GM13976 (cell line): Measurements from ENCODE around the gene VOPP1.

ENCODE experiments used
- DNase-seq: peaks from one replicate; pipeline ENCODE4 v3.0.0; 2012; ENCODE audit warnings: low spot score
- in situ Hi-C: fragments of 300-500 bp; cut with MboI; formaldehyde crosslinking; loops from one replicate; pipeline ENCODE4 v1.12.0; 2022; ENCODE audit warnings: low sequenced_read_pairs, mixed read lengths, inconsistent platforms; ENCODE audit not compliant: unreplicated experiment
- TF ChIP-seq, protein P1 (sequence below): IDR thresholded peaks from 2 replicates; pipeline ENCODE4 v1.5.1; 2012; ENCODE audit warnings: borderline replicate concordance, mild to moderate bottlenecking; ENCODE audit not compliant: insufficient read depth; ENCODE audit errors: extremely low read depth, missing control alignments, control extremely low read depth

Gene VOPP1

DNA sequence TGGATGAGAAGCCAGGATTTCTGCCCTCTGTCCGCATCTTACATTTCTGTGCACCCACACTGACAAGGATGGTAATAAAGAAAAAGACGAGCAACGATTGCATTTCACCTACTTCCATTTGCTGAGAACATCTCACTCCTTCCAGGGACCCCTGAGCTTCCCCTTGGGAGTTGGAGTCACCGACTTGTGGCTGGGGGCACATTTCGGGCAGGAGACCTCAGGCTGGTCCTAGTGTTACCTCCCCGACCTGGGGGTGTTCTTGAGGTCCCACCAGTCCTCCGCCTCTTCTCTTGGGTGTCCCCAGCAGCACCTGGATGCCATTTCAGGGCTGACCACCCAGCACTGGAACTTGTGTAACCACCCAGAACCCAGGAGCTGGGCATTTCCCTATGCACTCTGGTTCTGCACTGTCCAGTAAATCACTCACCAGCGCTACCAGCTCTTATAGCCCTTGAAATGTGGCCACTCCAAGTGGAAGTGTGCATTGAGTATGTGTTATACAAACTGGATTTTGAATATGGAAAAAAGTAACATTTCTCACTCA, 122.2 kb downstream of the VOPP1 start:
- TF ChIP-seq, protein P1, sequence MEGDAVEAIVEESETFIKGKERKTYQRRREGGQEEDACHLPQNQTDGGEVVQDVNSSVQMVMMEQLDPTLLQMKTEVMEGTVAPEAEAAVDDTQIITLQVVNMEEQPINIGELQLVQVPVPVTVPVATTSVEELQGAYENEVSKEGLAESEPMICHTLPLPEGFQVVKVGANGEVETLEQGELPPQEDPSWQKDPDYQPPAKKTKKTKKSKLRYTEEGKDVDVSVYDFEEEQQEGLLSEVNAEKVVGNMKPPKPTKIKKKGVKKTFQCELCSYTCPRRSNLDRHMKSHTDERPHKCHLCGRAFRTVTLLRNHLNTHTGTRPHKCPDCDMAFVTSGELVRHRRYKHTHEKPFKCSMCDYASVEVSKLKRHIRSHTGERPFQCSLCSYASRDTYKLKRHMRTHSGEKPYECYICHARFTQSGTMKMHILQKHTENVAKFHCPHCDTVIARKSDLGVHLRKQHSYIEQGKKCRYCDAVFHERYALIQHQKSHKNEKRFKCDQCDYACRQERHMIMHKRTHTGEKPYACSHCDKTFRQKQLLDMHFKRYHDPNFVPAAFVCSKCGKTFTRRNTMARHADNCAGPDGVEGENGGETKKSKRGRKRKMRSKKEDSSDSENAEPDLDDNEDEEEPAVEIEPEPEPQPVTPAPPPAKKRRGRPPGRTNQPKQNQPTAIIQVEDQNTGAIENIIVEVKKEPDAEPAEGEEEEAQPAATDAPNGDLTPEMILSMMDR = no peak
- no peak for DNase-seq
- in situ Hi-C loops = no loop called here

DNA sequence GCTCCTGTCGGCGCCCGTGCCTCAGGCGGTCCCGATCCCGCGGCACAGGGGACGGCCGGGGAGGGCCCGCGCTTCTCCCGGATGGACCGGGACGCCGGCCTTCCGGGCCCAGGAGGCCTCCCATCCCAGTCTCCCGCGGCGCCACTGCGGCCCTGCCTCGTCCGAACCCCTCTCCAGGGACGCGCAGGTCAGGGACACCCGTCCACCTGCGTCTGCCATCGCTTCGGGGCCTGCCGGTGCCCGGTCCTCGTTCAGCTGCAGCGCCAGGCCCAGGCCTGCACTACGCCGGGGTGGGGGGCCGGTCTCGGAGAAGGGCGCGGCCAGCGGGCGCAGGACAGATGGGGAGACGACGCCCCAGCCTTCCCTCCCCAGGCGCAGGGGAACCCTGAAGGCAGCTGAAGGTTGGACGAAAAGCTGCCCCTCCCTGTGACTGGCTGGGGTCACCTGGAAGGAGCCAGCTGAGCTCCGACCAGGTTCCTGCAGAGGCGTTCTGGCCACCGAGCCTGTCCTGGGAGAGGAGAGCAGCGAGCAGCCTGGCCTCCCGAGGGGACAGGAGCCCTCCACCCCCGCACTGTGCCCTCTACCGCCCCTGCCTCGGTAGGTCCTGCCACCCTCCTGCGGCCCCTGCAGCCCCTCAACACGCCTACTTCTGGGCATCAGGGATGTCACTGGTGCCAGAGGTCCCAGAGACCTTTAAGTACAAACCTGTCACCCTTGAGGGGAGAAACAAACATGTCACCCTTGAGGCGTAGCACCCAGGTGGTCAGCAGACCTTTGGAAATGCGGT, 122.9 kb downstream of the VOPP1 start:
- TF ChIP-seq, protein P1 = no peak
- DNase-seq = no peak
- in situ Hi-C loops = no loop called here

DNA sequence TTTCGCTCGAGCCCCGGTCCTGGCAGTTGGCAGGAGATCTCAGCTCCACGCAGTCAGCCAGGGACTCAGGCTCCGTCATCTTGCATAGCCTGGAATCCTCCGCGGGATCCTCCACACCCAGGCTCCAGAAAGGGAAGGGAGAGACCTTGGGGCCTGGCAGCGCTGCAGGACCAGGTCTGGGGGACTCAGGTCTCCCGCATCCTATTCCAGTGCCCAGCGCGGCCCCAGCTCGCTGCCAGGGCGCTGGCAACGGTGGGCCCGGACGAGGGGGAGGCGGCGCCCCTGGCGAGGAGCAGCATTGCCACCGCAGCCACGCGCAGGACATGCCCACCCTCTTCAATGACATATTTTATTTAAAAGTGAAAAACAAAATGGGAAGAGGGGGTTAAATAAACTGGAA, 123.8 kb downstream of the VOPP1 start:
- TF ChIP-seq, protein P1 = no peak
- DNase-seq = no peak
- in situ Hi-C loops = no loop called here

DNA sequence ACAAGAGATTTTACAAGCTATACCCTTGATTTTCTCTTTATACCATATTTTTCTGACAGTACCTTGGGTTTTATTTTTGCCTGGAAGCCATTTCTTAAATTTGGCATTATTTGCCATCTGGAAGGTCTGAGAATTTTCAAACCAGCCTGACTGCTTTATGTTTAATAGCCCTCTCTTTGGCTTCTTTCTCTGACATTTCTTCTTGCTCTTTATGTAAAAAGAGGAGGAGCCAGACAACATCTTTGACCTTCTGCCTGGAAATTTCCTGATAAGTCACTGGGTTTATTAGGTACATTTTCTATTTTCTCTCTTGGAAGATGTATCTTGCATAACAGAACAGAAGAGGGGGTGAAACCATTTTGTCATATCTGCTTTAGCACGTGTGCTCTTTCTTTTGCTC, 127.5 kb downstream of the VOPP1 start:
- DNase-seq = no peak
- in situ Hi-C loops = no loop called here
- TF ChIP-seq, protein P1 = no peak

DNA sequence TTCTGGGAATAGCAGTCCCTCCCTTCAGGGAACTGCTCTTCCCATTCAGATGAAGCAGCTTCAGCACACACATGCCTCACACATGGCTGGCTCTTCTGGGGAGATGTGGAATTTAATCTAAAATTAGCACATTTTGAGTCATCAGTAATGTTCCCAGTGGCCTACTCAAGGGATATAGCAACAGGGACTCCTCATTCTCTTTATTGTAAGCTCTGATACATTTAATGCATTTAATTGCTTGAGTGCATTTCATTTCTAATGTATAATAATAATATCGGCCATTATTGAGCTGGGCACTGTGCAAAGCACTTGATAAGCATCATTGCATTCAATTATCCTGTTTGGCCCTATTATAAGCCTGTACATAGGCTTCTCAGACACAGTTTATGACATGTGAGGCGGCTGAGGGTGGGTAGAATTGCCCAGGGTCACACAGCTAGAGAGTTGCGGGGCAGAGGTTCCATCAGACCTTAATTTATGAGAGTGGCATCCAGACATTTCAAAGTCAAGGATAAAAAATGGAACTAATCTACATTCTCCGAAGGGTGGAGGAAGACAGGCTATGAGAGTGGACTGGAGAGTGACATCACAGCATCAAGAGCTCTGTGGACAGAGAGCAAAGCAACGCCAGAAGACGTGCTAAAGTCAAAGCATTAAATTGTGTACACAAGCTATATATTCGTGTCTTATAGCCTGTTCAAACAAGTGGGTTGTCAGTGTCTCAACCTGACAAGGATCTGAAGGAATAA, 130.4 kb downstream of the VOPP1 start:
- TF ChIP-seq, protein P1 = no peak
- in situ Hi-C loops = no loop called here

DNA sequence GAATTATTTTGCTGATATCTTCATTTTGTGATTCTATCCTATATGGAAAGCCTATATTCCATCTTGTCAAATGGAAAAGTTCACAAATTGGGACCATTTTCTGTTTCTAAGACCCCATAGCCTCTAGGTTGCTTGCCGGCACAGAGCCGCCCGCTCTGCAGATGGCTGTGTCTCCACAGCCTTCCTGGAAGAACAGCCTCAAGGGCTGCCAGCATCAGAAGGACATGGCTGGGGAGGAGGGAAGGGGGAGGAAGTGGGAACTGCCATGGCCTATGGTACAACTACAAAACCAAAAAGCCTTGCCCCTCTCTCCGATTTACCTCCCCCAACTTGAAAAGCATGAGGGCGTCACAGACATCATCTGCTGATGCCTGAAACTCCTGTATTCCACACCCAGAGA, 131.3 kb downstream of the VOPP1 start:
- no peak for DNase-seq
- TF ChIP-seq, protein P1 = no peak
- in situ Hi-C loops = no loop called here

More for the DNA sequence above, 130.4 kb downstream of the VOPP1 start:
- no peak for DNase-seq
